H1 (cell line): ENCODE data around the gene SEPTIN5. TPM values are rescaled to one million over a fixed set of nuclear protein-coding genes. Genes with fewer than 3 reads are reported as not detected.

Experiments
- CTCF ChIA-PET: fragments of 300-600 bp; sonication (Branson Sonifier 250); formaldehyde crosslinking; loops from one replicate; lab custom pipeline; 2021; ENCODE audit not compliant: partially characterized antibody; lab: Charles Lee
- POLR2A ChIA-PET: fragments of 300-600 bp; sonication (Branson Sonifier 250); formaldehyde crosslinking; loops from one replicate; lab custom pipeline; 2021; ENCODE audit warnings: inconsistent platforms; ENCODE audit not compliant: partially characterized antibody; lab: Charles Lee
- DNase-seq, 2 experiments: peaks; one replicate each; pipeline versions ENCODE4 v3.0.0 to v3.0.0-alpha.2; 2010 to 2022; ENCODE audit warnings: low spot score in 2 of 2, low read depth in 1 of 2, mixed read lengths in 1 of 2
- FAIRE-seq: peaks from 2 replicates; lab custom pipeline; 2011; peaks lifted over from hg19 to GRCh38; lab: Jason Lieb, UNC
- H2AFZ ChIP-seq: 2 replicates; pipeline ENCODE4 v1.8.1; 2012; ENCODE audit warnings: low read length, inconsistent platforms
- H2AK5ac ChIP-seq: 2 replicates; pipeline ENCODE4 v1.6.1; 2013; ENCODE audit warnings: low read depth, low read length
- H2BK120ac ChIP-seq: replicated peaks from 2 replicates; pipeline ENCODE3; 2013; ENCODE audit warnings: low read depth, low read length, inconsistent platforms
- H2BK12ac ChIP-seq: 2 replicates; pipeline ENCODE4 v1.6.1; 2013; ENCODE audit warnings: low read depth, low read length
- H2BK15ac ChIP-seq: 2 replicates; pipeline ENCODE4 v1.6.1; 2013; ENCODE audit warnings: low read length
- H2BK20ac ChIP-seq: 2 replicates; pipeline ENCODE4 v1.6.1; 2013; ENCODE audit warnings: low read length
- H2BK5ac ChIP-seq: 2 replicates; pipeline ENCODE4 v1.6.1; 2013; ENCODE audit warnings: low read depth, low read length
- H3K14ac ChIP-seq: 2 replicates; pipeline ENCODE4 v1.6.1; 2013; ENCODE audit warnings: inconsistent platforms; ENCODE audit not compliant: insufficient read length
- H3K18ac ChIP-seq: 2 replicates; pipeline ENCODE4 v1.6.1; 2013; ENCODE audit warnings: low read length; ENCODE audit errors: extremely low read depth
- H3K23ac ChIP-seq: 2 replicates; pipeline ENCODE4 v1.6.1; 2013; ENCODE audit warnings: inconsistent platforms; ENCODE audit not compliant: insufficient read length
- H3K23me2 ChIP-seq: 2 replicates; pipeline ENCODE4 v1.6.1; 2013; ENCODE audit warnings: low read depth, low read length
- H3K27ac ChIP-seq: 2 replicates; pipeline ENCODE4 v1.6.1; 2011; ENCODE audit warnings: low read depth, low read length, inconsistent platforms
- H3K27me3 ChIP-seq, 4 experiments: replicated peaks in 1 of 4; 1 replicate in 1 of 4; 2 replicates in 3 of 4; pipeline versions ENCODE4 v1.6.1 to v1.8.1; 2011 to 2013; ENCODE audit warnings: low read length in 3 of 4, mild to moderate bottlenecking in 3 of 4, inconsistent platforms in 2 of 4, mixed read lengths in 2 of 4, moderate library complexity in 1 of 4; ENCODE audit not compliant: control insufficient read depth in 3 of 4, insufficient read depth in 3 of 4; ENCODE audit errors: extremely low read depth in 1 of 4
- H3K36me3 ChIP-seq, 4 experiments: 2 replicates each; pipeline versions ENCODE4 v1.6.1 to v1.8.1; 2011 to 2013; ENCODE audit warnings: mild to moderate bottlenecking in 4 of 4, low read length in 3 of 4, moderate library complexity in 2 of 4, control low read depth in 1 of 4, inconsistent platforms in 1 of 4; ENCODE audit not compliant: insufficient read depth in 4 of 4, control insufficient read depth in 2 of 4
- H3K4ac ChIP-seq: replicated peaks from 2 replicates; pipeline ENCODE3; 2013; ENCODE audit warnings: low read length, low read depth, mixed read lengths, inconsistent platforms; ENCODE audit not compliant: insufficient read length
- H3K4me1 ChIP-seq, 4 experiments: replicated peaks in 1 of 4; 1 replicate in 1 of 4; 2 replicates in 3 of 4; pipeline versions ENCODE4 v1.6.1 to v1.8.1; 2011 to 2013; ENCODE audit warnings: low read length in 3 of 4, inconsistent platforms in 2 of 4, mixed read lengths in 1 of 4; ENCODE audit not compliant: insufficient read depth in 4 of 4, control insufficient read depth in 3 of 4
- H3K4me2 ChIP-seq, 2 experiments: 2 replicates each; pipeline versions ENCODE4 v1.6.1 to v1.8.1; 2011 to 2013; ENCODE audit warnings: low read depth in 2 of 2, low read length in 2 of 2, control low read depth in 1 of 2, inconsistent platforms in 1 of 2, mild to moderate bottlenecking in 1 of 2; ENCODE audit not compliant: insufficient read depth in 1 of 2
- H3K4me3 ChIP-seq, 4 experiments: fragments of 200-600, 300-600 bp in 1 of 4; sonication (generic), shearing (Covaris generic), sonication (Bioruptor Twin) in 1 of 4; 2 replicates each; pipeline versions ENCODE4 v1.5.1 to v1.8.1; 2011 to 2016; ENCODE audit warnings: low read length in 4 of 4, low read depth in 3 of 4, control low read depth in 2 of 4, inconsistent platforms in 2 of 4, mild to moderate bottlenecking in 2 of 4, mixed read lengths in 1 of 4, moderate library complexity in 1 of 4; ENCODE audit not compliant: insufficient read depth in 2 of 4; ENCODE audit errors: extremely low read depth in 1 of 4
- H3K56ac ChIP-seq: replicated peaks from 2 replicates; pipeline ENCODE3; 2013; ENCODE audit warnings: low read depth, mild to moderate bottlenecking, mixed read lengths, low read length, inconsistent platforms; ENCODE audit not compliant: insufficient read length
- H3K79me1 ChIP-seq: 2 replicates; pipeline ENCODE4 v1.6.1; 2013; ENCODE audit warnings: low read depth, low read length, control low read depth
- H3K79me2 ChIP-seq, 2 experiments: 2 replicates each; pipeline versions ENCODE4 v1.6.1 to v1.8.1; 2012 to 2013; ENCODE audit warnings: low read length in 2 of 2, mild to moderate bottlenecking in 2 of 2, inconsistent platforms in 1 of 2; ENCODE audit not compliant: insufficient read depth in 2 of 2, control insufficient read depth in 1 of 2
- H3K9ac ChIP-seq, 4 experiments: replicated peaks in 1 of 4; 1 replicate in 1 of 4; 2 replicates in 3 of 4; pipeline versions ENCODE4 v1.6.1 to v1.8.1; 2011 to 2013; ENCODE audit warnings: low read depth in 3 of 4, low read length in 3 of 4, control low read depth in 2 of 4, mild to moderate bottlenecking in 2 of 4, moderate library complexity in 2 of 4, inconsistent platforms in 1 of 4; ENCODE audit errors: extremely low read depth in 1 of 4
- H3K9me3 ChIP-seq, 2 experiments: 2 replicates each; pipeline versions ENCODE4 v1.6.1 to v1.8.1; 2012 to 2013; ENCODE audit warnings: mild to moderate bottlenecking in 2 of 2, moderate library complexity in 2 of 2, control low read depth in 1 of 2, inconsistent platforms in 1 of 2, low read depth in 1 of 2, low read length in 1 of 2, mixed read lengths in 1 of 2; ENCODE audit not compliant: insufficient read depth in 2 of 2
- H4K20me1 ChIP-seq, 2 experiments: replicated peaks in 1 of 2; 2 replicates each; pipeline versions ENCODE3 to v1.8.1; 2011 to 2013; ENCODE audit warnings: inconsistent platforms in 2 of 2, low read length in 2 of 2, mild to moderate bottlenecking in 1 of 2; ENCODE audit not compliant: insufficient read depth in 2 of 2, control insufficient read depth in 1 of 2
- H4K5ac ChIP-seq: 2 replicates; pipeline ENCODE4 v1.6.1; 2013; ENCODE audit warnings: low read length, low read depth, mixed read lengths, inconsistent platforms; ENCODE audit not compliant: insufficient read length
- H4K8ac ChIP-seq: 2 replicates; pipeline ENCODE4 v1.8.0; 2013; ENCODE audit warnings: mild to moderate bottlenecking, moderate library complexity, low read length, inconsistent platforms; ENCODE audit not compliant: insufficient read depth; ENCODE audit errors: extremely low read depth
- H4K91ac ChIP-seq: replicated peaks from 2 replicates; pipeline ENCODE3; 2013; ENCODE audit warnings: low read length, mixed read lengths, inconsistent platforms; ENCODE audit not compliant: insufficient read length
- ASH2L ChIP-seq: fragments of 200-600, 300-600 bp; sonication (generic); IDR thresholded peaks from one replicate; pipeline ENCODE4 v1.7.1; 2017; ENCODE audit warnings: low read length
- FOSL1 ChIP-seq: IDR thresholded peaks from 2 replicates; pipeline ENCODE4 v1.6.1; 2011; ENCODE audit warnings: mild to moderate bottlenecking, low read depth, low read length, moderate library complexity; ENCODE audit not compliant: insufficient read depth
- NANOG ChIP-seq: IDR thresholded peaks from 2 replicates; pipeline ENCODE4 v1.6.1; 2011; ENCODE audit warnings: low read length, low read depth, mild to moderate bottlenecking, inconsistent platforms; ENCODE audit not compliant: insufficient read depth, poor library complexity, severe bottlenecking
- NRF1 ChIP-seq: IDR thresholded peaks from 2 replicates; pipeline ENCODE4 v1.6.1; 2011; ENCODE audit warnings: mild to moderate bottlenecking, low read depth, low read length, improper control_type of control experiment
- PHF8 ChIP-seq: fragments of 200-600 bp; sonication (generic); conservative IDR thresholded peaks from 2 replicates; pipeline ENCODE4 v1.7.1; 2012; ENCODE audit warnings: low read depth, mild to moderate bottlenecking, inconsistent platforms, low read length, moderate library complexity
- POLR2AphosphoS5 ChIP-seq: IDR thresholded peaks from 2 replicates; pipeline ENCODE4 v1.6.1; 2011; ENCODE audit warnings: low read depth, low read length
- RAD21 ChIP-seq, 2 experiments: IDR thresholded peaks in 1 of 2; conservative IDR thresholded peaks in 1 of 2; 2 replicates each; pipeline ENCODE4 v1.6.1; 2011; ENCODE audit warnings: low read depth in 2 of 2, low read length in 2 of 2, improper control_type of control experiment in 1 of 2, inconsistent platforms in 1 of 2, mild to moderate bottlenecking in 1 of 2, moderate library complexity in 1 of 2
- RNF2 ChIP-seq: fragments of 200-900, 300-1000 bp; sonication (generic); IDR thresholded peaks from 2 replicates; pipeline ENCODE4 v1.7.1; 2016; ENCODE audit warnings: borderline replicate concordance, low read depth, mild to moderate bottlenecking, antibody characterized with exemption, low read length; ENCODE audit not compliant: poor library complexity, severe bottlenecking; ENCODE audit errors: missing control alignments
- SAP30 ChIP-seq: fragments of 300-600 bp; sonication (generic); IDR thresholded peaks from 2 replicates; pipeline ENCODE4 v1.7.1; 2012; ENCODE audit warnings: low read length, moderate library complexity, mild to moderate bottlenecking, inconsistent platforms; ENCODE audit not compliant: insufficient read depth, insufficient replicate concordance
- SIRT6 ChIP-seq: IDR thresholded peaks from one replicate; pipeline ENCODE4 v1.7.1; 2012; ENCODE audit warnings: low read length, inconsistent platforms
- TAF1 ChIP-seq: IDR thresholded peaks from 2 replicates; pipeline ENCODE4 v1.6.1; 2011; ENCODE audit warnings: mild to moderate bottlenecking, low read depth, low read length
- WGBS, 2 experiments: shearing (Covaris generic) in 1 of 2; methylation state at CpG; one replicate each; pipeline versions ENCODE4 v1.1.6 to v1.1.7; 2013 to 2015; ENCODE audit warnings: low lambda C conversion rate in 2 of 2, mixed read lengths in 2 of 2, inconsistent platforms in 1 of 2, low coverage in 1 of 2, missing lambda C conversion rate in 1 of 2; ENCODE audit not compliant: insufficient replicate concordance in 2 of 2, insufficient coverage in 1 of 2, insufficient read length in 1 of 2; ENCODE audit errors: extremely low coverage in 1 of 2, missing lambda C conversion rate in 1 of 2; 5-methylcytosine and 5-hydroxymethylcytosine counted together
- polyA plus RNA-seq, 7 experiments: library from polyadenylated mRNA; depleted of rRNA in 3 of 7; stranded (reverse) in 5 of 7; unstranded in 2 of 7; fragments of >200 nt in 5 of 7; fragments of 200-250 nt in 2 of 7; gene quantifications; 1 replicate in 5 of 7; 2 replicates in 1 of 7; 4 replicates in 1 of 7; pipeline versions ENCODE4 v1.2.1 to v1.2.3, GENCODE V29; 2011 to 2013; ENCODE audit warnings: missing spikeins in 2 of 7, mixed read lengths in 2 of 7
- total RNA-seq: library from RNA; stranded (reverse); fragmentation: NEBNext Ultra II Directional; extraction: Animal tissue kit (Norgen Biotek cat#: 25700); gene quantifications from 2 replicates; pipeline ENCODE4 v1.2.1, GENCODE V29; 2021

Gene SEPTIN5
- total and polyA plus RNA-seq, 2 of the 8 experiments (the other 6 are each of a cell fraction or from before 2014, with no cell fraction given): 6.0 to 8.6 TPM

GRCh38 chr22:19735665-19736510 lies 21.6 kb downstream of the SEPTIN5 start:
- no peaks in the 10 kb centered on the region for H3K36me3 ChIP-seq
- H3K4ac ChIP-seq: no peak overlapping the region
- no peak overlapping the region for H2BK120ac ChIP-seq
- H3K18ac ChIP-seq: no peak overlapping the region
- 83% methylated on average over 19 of the region's 21 CpGs; no CpG with 5 or more reads in 1 of the 2 experiments for WGBS, 2 experiments
- H3K27ac ChIP-seq: no peak overlapping the region
- H3K79me2 ChIP-seq: no peaks in the 10 kb centered on the region
- peaks cover 0 to 4% of the 10 kb centered on the region in 2 experiments for H4K20me1 ChIP-seq
- no peak overlapping the region for H2BK20ac ChIP-seq
- POLR2A ChIA-PET: no interaction called here
- no peak overlapping the region for H3K14ac ChIP-seq
- CTCF ChIA-PET: interaction anchor here (1.0 to 1.3 kb wide), 3 partner anchors 14 to 65 kb away, joined by 3 to 4 read pairs (median 3); no protein-coding TSS in a partner anchor
- no peak overlapping the region for H3K4me2 ChIP-seq
- FAIRE-seq (no peak), DNase-seq (no peak)
- no peaks in the 10 kb centered on the region for H3K79me1 ChIP-seq
- H4K91ac ChIP-seq: no peak overlapping the region
- H3K56ac ChIP-seq: no peak overlapping the region
- no peaks in the 10 kb centered on the region for H3K23me2 ChIP-seq
- H3K4me1 ChIP-seq: peaks cover 0 to 17% (median 7%) of the 10 kb centered on the region in 4 experiments; a peak in 5 of 7 replicates
- no peak overlapping the region for H2BK5ac ChIP-seq
- H2BK15ac ChIP-seq: 0 out of 2 replicates have a peak overlapping the region, but pooled peaks have one; percentile 53
- H4K8ac ChIP-seq: no peak overlapping the region; the same call in 1 of the 2 replicates
- H3K4me3 ChIP-seq: no peak overlapping the region
- no peaks in the 10 kb centered on the region for H3K9me3 ChIP-seq
- H2AFZ ChIP-seq: no peak overlapping the region
- no peak overlapping the region for H3K23ac ChIP-seq
- H3K27me3 ChIP-seq: no peaks in the 10 kb centered on the region; a peak in 3 of 7 replicates
- H3K9ac ChIP-seq: no peak overlapping the region; a peak in 1 of 7 replicates
- no peak overlapping the region for H2AK5ac ChIP-seq
- H2BK12ac ChIP-seq: no peak overlapping the region
- no peak overlapping the region for H4K5ac ChIP-seq
- TF ChIP-seq NANOG: no peak
- TF ChIP-seq SAP30: no peak
- TF ChIP-seq POLR2AphosphoS5: no peak
- no peak for TF ChIP-seq NRF1
- TF ChIP-seq FOSL1: no peak
- TF ChIP-seq RNF2: no peak
- no peak for TF ChIP-seq SIRT6
- no peak for TF ChIP-seq PHF8
- no peak for TF ChIP-seq ASH2L
- no peak for TF ChIP-seq TAF1
- TF ChIP-seq RAD21 (IDR thresholded peaks at IDR 0.05 in 1 of 2, conservative IDR thresholded peaks at IDR 0.05 in 1 of 2; ENCODE audit: low read depth in 2 of 2, low read length in 2 of 2): no peak
